SK-MEL-5 (cell line): Measurements from ENCODE around the gene TADA3. TPM values are rescaled to one million over a fixed set of nuclear protein-coding genes. Genes with fewer than 3 reads are reported as not detected.

Experiments
- DNase-seq: peaks from one replicate; pipeline ENCODE4 v3.0.0-alpha.2; 2016; ENCODE audit warnings: low read depth, low spot score
- in situ Hi-C: cut with HindIII; loops from 2 replicates; pipeline ENCODE4 v1.10.0; 2016; ENCODE audit warnings: low sequenced_read_pairs, high pct_unique_total_duplicates, low pct_unique_long_range_greater_than_20kb
- total RNA-seq: library from RNA; depleted of rRNA; stranded (reverse); fragments of >200 nt; shearing (Covaris generic); gene quantifications from 2 replicates; pipeline ENCODE4 v1.2.3, GENCODE V29; 2014

Gene TADA3
- total RNA-seq, 1 experiment from 2014 or later: 74.0 TPM

- peak; percentile 32 for DNase-seq
- in situ Hi-C loops: no loop called here
Observed at GRCh38 chr3:9793161-9793781, 998 bp upstream of the TADA3 start.

- in situ Hi-C loops: no loop called here
- no peak for DNase-seq
Observed at GRCh38 chr3:9791790-9792404, 376 bp downstream of the TADA3 start.

DNA sequence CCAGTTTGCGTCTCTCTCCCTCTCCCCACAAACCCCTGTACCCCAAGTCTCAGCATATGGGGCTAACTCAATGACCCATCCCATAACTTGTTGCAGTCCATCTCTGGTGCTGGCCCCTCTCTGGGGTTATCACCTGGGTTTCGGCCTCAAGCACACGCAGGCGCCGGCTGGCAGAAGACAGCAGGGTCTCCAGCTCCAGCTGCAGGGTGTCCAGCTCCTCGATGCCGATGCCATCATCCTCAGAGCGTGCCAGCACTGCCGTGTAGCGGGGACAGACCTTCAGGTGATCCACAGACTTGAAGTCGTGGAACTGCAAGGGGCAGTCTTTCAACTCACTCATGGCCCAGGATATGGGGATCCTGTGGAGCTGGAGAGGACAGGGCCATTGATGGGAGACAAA lies 1.1 kb downstream of the TADA3 start:
- in situ Hi-C loops: no loop called here
- DNase-seq: no peak

DNA sequence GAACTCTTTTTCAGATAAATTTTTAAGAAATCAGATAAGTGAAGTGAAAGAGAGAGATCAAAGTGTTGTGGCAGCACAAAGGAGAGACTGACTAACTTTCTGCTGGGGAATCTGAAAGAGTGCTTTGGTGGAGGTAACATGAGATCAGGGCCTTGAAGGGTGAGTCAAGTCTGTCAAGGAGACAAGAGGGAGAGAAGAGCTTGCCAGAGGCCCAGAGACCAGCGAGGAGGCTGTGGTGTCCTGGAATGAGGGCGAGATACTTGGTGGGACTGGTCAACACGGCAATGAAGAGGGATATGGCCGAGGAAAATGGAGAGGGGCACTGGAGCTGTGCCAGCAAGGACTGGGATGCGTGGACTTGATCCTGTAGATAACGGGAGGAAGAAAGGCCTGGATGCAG lies 4.6 kb downstream of the TADA3 start:
- no peak for DNase-seq
- in situ Hi-C loops: no loop called here

DNA sequence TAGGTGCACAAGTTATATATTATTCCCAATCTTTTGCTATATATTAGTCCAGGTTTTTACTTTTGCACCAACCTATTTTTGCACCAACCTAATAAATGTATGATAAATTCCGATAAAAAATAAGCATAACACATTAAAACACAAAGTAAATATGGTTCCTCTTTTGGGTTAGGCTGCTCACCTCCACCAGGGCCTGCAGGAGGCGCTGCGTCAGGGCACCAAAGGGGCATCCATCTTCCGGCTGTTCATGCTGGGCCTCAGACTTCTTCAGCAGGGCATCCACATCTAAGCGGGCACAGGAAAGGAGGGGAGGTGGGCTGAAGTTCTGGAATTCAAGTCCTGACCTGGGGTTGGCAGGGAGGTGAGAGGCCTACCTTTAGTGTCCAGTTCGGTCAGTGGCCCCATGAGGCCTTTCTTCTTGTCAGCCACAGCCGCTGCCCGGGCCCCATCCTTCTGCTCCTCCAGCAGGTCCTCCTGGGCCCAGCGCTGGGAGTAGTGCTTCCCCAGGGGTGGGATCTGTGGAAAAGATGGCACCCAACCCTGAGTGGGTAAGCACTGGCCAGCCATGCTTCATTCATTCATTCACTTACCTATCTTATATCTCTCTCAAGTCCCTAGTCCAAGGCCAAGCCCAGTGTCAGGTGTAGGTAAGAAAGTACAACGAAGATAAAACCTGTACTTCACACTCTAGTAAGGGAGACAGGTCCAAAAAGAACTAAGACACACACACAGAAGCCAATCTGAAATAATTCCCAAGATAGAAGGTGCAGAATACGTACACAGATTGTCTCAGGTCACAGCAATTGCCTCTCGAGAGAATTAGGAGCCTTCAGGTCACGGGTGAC lies 5.2 kb downstream of the TADA3 start:
- in situ Hi-C loops: no loop called here
- peak; percentile 59 for DNase-seq

DNA sequence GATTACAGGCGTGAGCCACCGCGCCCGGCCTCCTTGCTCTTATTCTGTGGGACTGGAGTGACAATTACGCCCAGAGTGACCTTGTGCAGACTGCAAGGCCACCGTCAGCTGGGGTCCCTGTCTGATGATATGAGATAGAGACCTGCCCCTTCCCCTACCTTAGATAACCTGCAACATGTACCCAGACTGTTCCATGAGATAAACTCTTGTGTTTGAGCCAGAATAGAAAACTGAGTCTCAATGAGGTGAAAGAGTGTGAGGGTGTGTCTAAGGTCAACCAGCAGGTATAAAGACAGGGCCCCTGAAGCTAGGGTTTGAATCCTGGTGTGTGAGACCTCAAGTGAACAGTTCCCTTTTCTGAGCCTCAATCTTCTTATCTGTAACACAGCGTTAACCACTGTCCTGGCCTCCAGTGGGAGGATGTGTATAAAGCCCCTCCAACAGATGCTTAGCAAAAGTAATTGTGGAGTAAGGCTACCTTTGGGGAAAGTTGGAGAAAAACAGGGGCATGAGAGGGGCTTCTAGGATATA lies 6.0 kb downstream of the TADA3 start:
- no peak for DNase-seq
- in situ Hi-C loops: no loop called here

- in situ Hi-C loops: no loop called here
- DNase-seq: no peak
Observed at GRCh38 chr3:9785602-9786001, 6.7 kb downstream of the TADA3 start.

DNA sequence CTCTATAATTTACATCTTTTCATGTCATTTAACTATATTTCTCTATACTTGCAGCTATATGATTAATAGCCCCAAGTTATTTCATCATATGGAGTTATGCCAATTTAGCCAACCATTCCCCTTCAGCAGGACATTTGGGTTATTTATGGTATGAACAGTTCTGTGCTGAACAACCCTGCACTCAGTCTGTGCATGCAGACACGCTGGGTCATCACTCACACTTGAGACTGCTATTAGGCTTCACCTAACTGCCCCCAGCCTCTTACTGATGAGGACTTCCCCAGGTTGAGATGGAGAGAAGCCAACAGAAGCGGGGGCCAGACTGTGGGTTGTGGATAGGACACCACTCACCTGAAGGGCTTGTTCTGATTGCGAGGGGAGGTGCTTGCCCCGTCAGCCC lies 7.3 kb downstream of the TADA3 start:
- in situ Hi-C loops: no loop called here

GRCh38 chr3:9783954-9784353 lies 8.3 kb downstream of the TADA3 start:
- DNase-seq: no peak
- in situ Hi-C loops: no loop called here

More for the DNA sequence above, 7.3 kb downstream of the TADA3 start:
- DNase-seq: no peak

GRCh38 chr3:9782770-9783169 lies 9.5 kb downstream of the TADA3 start:
- in situ Hi-C loops: no loop called here
- DNase-seq: peak; percentile 35

DNA sequence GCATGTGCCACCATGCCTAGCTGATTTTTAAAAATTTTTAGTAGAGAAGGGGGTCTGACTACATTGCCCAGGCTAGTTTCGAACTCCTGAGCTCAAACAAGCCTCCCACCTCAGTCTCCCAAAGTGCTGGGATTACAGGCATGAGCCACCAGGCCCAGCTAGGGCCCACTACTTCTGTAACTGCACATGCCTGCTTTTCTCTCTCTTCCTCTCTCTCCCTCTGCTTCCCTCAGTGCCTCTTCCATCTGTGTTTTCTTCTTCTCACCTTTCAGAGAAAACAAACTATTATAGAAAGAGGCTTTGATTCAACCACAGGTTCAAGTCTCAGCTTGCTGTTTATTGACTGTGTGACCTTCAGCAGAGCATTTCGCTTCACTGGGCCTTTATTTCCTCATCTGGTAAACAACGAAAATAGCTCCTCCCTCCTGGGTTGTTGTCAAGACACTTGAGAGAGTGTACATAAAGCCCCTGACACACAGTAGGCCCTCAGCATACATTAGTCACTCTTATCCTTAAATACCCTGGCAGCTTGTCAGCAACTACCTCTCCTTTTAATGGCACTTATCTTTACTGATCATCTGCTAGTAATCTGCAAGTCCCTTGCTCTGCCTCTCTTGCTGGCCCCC lies 10.2 kb downstream of the TADA3 start:
- in situ Hi-C loops: no loop called here
- no peak for DNase-seq

GRCh38 chr3:9781551-9781950 lies 10.7 kb downstream of the TADA3 start:
- in situ Hi-C loops: no loop called here
- DNase-seq: no peak

GRCh38 chr3:9780910-9781309 lies 11.4 kb downstream of the TADA3 start:
- in situ Hi-C loops: no loop called here
- DNase-seq: no peak

DNA sequence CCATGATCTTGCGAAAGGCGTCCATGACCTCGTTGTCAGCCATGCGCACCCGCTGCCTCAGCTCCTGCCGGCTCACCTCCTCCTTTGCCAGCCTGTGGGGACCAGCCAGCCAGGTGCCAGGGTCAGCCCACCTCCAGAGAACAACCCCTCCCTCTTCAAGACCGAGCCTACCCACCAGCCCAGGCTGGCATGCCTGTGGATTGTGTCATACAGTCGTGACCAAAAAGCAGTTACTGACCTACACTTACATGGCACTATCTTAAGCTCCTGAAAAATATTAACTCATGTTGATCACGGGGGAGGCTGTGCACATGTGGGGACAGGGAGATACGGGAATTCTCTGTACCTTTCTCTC lies 11.8 kb downstream of the TADA3 start:
- no peak for DNase-seq
- in situ Hi-C loops: no loop called here

DNA sequence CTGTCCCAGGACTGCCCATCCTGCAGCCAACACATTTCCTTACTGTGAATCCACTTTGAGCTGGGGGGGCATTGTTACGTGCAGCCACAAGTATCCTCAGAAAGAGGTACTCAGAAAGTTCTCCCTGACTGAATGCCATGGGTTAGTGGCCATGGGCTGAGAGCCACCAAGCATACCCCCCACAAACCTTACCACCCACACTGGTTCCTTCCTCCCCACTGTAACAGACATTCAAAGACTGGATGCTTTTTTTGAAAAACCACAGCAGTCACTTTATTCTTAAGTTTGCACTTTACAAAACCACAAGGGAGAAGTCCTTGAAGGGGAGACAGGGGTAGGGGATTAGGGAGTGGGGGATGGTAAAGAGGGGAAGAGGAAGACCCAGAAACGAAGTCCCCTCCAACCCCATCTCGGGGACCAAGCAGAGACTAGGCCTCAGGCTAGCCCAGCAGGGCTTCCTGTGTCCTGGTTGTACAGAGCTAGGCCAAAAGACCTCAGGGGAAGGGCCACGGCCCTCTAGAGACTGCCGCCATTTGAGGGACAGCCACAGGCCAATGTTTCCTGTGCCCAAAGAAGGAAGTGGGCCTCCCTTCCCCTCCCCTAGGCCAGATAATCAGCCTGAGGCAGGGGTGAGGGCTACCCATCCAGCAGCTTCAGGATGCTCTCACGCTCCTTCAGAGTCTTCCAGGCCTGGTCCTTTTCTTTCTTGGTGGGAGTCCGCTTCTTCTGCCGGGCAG lies 12.4 kb downstream of the TADA3 start:
- in situ Hi-C loops: no loop called here

DNA sequence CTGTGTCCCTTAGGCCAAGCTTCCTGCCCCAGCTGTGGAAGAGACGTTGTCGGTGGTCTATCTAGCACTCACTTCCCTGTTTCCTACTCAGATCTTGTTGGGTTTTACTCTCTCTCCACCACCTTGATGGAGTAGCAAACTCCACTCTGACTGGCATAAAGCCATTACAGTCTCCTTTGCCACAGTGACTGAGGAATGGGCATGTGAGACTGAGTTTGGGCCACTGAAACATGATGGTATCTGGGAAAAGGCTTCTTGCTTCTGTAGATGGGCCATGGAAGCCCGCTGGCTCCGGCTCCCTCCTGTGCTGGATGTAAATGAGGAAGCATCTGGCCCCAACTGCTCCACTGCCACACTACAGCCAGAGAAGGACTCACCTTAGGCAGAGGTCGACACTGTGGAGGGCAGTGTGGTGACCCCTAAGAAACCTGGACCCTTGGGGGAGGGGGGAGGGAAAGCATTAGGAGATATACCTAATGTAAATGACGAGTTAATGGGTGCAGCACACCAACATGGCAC lies 13.1 kb downstream of the TADA3 start:
- in situ Hi-C loops: no loop called here
- no peak for DNase-seq

More for the DNA sequence above, 12.4 kb downstream of the TADA3 start:
- no peak for DNase-seq
